IMR-90 (cell line): Measurements from ENCODE around the gene RAB6A. TPM values are rescaled to one million over a fixed set of nuclear protein-coding genes. Genes with fewer than 3 reads are reported as not detected.
"Not testable (repeated sequence)": the region's sequence is repeated elsewhere in the genome, so short reads cannot be mapped to it uniquely, and the experiment has no call there.

Experiments used
- ATAC-seq: fragments of 200-7000 bp; cut with Tn5 transposase; 2 replicates; pipeline ENCODE4 v1.9.1; 2020; ENCODE audit warnings: low read depth, mild to moderate bottlenecking, moderate library complexity
- BruUV-seq: library from RNA; stranded (reverse); fragments of 400-500 nt; replicated peaks from 2 replicates; lab custom pipeline; 2021; lab: Mats Ljungman, UMichigan
- CTCF ChIA-PET: fragments of 300-600 bp; formaldehyde crosslinking; extraction: SDS; loops from one replicate; lab custom pipeline; 2021; ENCODE audit warnings: antibody characterized with exemption; lab: Yijun Ruan, JAX
- POLR2A ChIA-PET: fragments of 300-600 bp; sonication (Branson Sonifier 250); formaldehyde crosslinking; loops from one replicate; lab custom pipeline; 2022; ENCODE audit warnings: antibody characterized with exemption; ENCODE audit not compliant: unreplicated experiment; lab: Charles Lee
- DNase-seq: peaks from one replicate; pipeline ENCODE4 v3.0.0; 2013
- H2AFZ ChIP-seq: replicated peaks from 2 replicates; pipeline ENCODE3; 2013; ENCODE audit warnings: low read length, mild to moderate bottlenecking; ENCODE audit not compliant: poor library complexity
- H2AK5ac ChIP-seq: 2 replicates; pipeline ENCODE4 v1.6.1; 2013; ENCODE audit warnings: low read depth, low read length, inconsistent platforms
- H2AK9ac ChIP-seq: replicated peaks from 2 replicates; pipeline ENCODE3; 2013; ENCODE audit warnings: mild to moderate bottlenecking, low read depth, low read length, moderate library complexity; ENCODE audit not compliant: poor library complexity
- H2BK120ac ChIP-seq: 2 replicates; pipeline ENCODE4 v1.6.1; 2013; ENCODE audit warnings: low read depth, low read length, inconsistent platforms
- H2BK15ac ChIP-seq: 3 replicates; pipeline ENCODE4 v1.6.1; 2013; ENCODE audit warnings: low read depth, low read length, inconsistent platforms
- H2BK20ac ChIP-seq: 2 replicates; pipeline ENCODE4 v1.6.1; 2013; ENCODE audit warnings: low read depth, mild to moderate bottlenecking, inconsistent platforms, low read length, moderate library complexity
- H2BK5ac ChIP-seq: 2 replicates; pipeline ENCODE4 v1.6.1; 2013; ENCODE audit warnings: mild to moderate bottlenecking, low read depth, low read length, inconsistent platforms; ENCODE audit not compliant: poor library complexity, severe bottlenecking
- H3K14ac ChIP-seq: replicated peaks from 2 replicates; pipeline ENCODE4 v1.6.1; 2013; ENCODE audit warnings: low read depth, low read length, inconsistent platforms
- H3K18ac ChIP-seq: 2 replicates; pipeline ENCODE4 v1.6.1; 2013; ENCODE audit warnings: low read depth, low read length, control low read depth
- H3K23ac ChIP-seq: 2 replicates; pipeline ENCODE4 v1.6.1; 2013; ENCODE audit warnings: low read depth, low read length, inconsistent platforms
- H3K27ac ChIP-seq: 2 replicates; pipeline ENCODE4 v1.5.1; 2013; ENCODE audit warnings: mild to moderate bottlenecking, control low read depth, low read length; ENCODE audit not compliant: insufficient read depth
- H3K27me3 ChIP-seq: 2 replicates; pipeline ENCODE4 v1.6.1; 2013; ENCODE audit warnings: low read length; ENCODE audit not compliant: control insufficient read depth, insufficient read depth
- H3K36me3 ChIP-seq: 2 replicates; pipeline ENCODE4 v1.6.1; 2013; ENCODE audit warnings: low read length, mixed read lengths; ENCODE audit not compliant: control insufficient read depth, insufficient read depth
- H3K4ac ChIP-seq: 2 replicates; pipeline ENCODE4 v1.6.1; 2013; ENCODE audit warnings: low read depth, low read length, inconsistent platforms
- H3K4me1 ChIP-seq: 2 replicates; pipeline ENCODE4 v1.6.1; 2013; ENCODE audit warnings: low read length, mixed read lengths; ENCODE audit not compliant: control insufficient read depth, insufficient read depth
- H3K4me2 ChIP-seq: 2 replicates; pipeline ENCODE4 v1.6.1; 2013; ENCODE audit warnings: low read depth, mild to moderate bottlenecking, control low read depth, low read length, moderate library complexity
- H3K4me3 ChIP-seq: 2 replicates; pipeline ENCODE4 v1.5.1; 2013; ENCODE audit warnings: low read depth, mild to moderate bottlenecking, control low read depth, low read length, moderate library complexity; ENCODE audit not compliant: insufficient read depth
- H3K56ac ChIP-seq: 2 replicates; pipeline ENCODE4 v1.6.1; 2013; ENCODE audit warnings: low read length, inconsistent platforms; ENCODE audit not compliant: insufficient read depth; ENCODE audit errors: extremely low read depth
- H3K79me1 ChIP-seq, 2 experiments: 2 replicates each; pipeline ENCODE4 v1.6.1; 2013; ENCODE audit warnings: low read length in 2 of 2, inconsistent platforms in 1 of 2, low read depth in 1 of 2
- H3K9ac ChIP-seq: 2 replicates; pipeline ENCODE4 v1.6.1; 2013; ENCODE audit warnings: low read depth, low read length, control low read depth
- H3K9me1 ChIP-seq: 2 replicates; pipeline ENCODE4 v1.6.1; 2013; ENCODE audit warnings: low read length, inconsistent platforms; ENCODE audit not compliant: insufficient read depth
- H3K9me3 ChIP-seq: 2 replicates; pipeline ENCODE4 v1.6.1; 2013; ENCODE audit warnings: low read length; ENCODE audit not compliant: control insufficient read depth, insufficient read depth
- H4K20me1 ChIP-seq: 2 replicates; pipeline ENCODE4 v1.6.1; 2013; ENCODE audit warnings: low read length, inconsistent platforms; ENCODE audit not compliant: insufficient read depth
- H4K5ac ChIP-seq: 2 replicates; pipeline ENCODE4 v1.6.1; 2013; ENCODE audit warnings: mild to moderate bottlenecking, low read depth, low read length, control low read depth
- H4K8ac ChIP-seq, 2 experiments: 2 replicates each; pipeline ENCODE4 v1.6.1; 2013; ENCODE audit warnings: low read depth in 2 of 2, low read length in 2 of 2, control low read depth in 1 of 2, inconsistent platforms in 1 of 2
- H4K91ac ChIP-seq: 2 replicates; pipeline ENCODE4 v1.6.1; 2013; ENCODE audit warnings: low read depth, low read length, inconsistent platforms; ENCODE audit not compliant: insufficient read depth
- whole genome bisulfite sequencing, 2 experiments: methylation state at CpG; one replicate each; pipeline versions ENCODE4 v1.1.5 to v1.1.7; 2013; ENCODE audit warnings: missing lambda C conversion rate in 2 of 2; ENCODE audit not compliant: insufficient read length in 1 of 2; ENCODE audit errors: extremely low coverage in 2 of 2; 5-methylcytosine and 5-hydroxymethylcytosine counted together
- dilution Hi-C: fragments of 300-500 bp; cut with HindIII; formaldehyde crosslinking; loops from one replicate; pipeline ENCODE4 v1.14.3; 2018; ENCODE audit warnings: low sequenced_read_pairs; ENCODE audit not compliant: unreplicated experiment
- in situ Hi-C: fragments of 300-500 bp; cut with MboI; formaldehyde crosslinking; loops from 3 replicates; pipeline ENCODE4 v1.14.3; 2019; ENCODE audit warnings: low sequenced_read_pairs, inconsistent platforms, mixed read lengths
- intact Hi-C: fragments of 100-400 bp; cut with micrococcal nuclease; formaldehyde crosslinking; loops from 2 replicates; pipeline ENCODE4 v1.10.0; 2022
- polyA plus RNA-seq, 3 experiments: library from polyadenylated mRNA; depleted of rRNA; stranded (reverse); fragments of >200 nt; gene quantifications; 2 replicates each; pipeline ENCODE4 v1.2.3, GENCODE V29; 2012; ENCODE audit warnings: low replicate concordance in 1 of 3
- total RNA-seq: library from RNA; depleted of rRNA; stranded (reverse); fragments of >200 nt; gene quantifications from 2 replicates; pipeline ENCODE4 v1.2.3, GENCODE V29; 2012

The RAB6A gene
- total and polyA plus RNA-seq, 2 of the 4 experiments (the other 2 are of a cell fraction), result 65.5 to 81.0 TPM

DNA sequence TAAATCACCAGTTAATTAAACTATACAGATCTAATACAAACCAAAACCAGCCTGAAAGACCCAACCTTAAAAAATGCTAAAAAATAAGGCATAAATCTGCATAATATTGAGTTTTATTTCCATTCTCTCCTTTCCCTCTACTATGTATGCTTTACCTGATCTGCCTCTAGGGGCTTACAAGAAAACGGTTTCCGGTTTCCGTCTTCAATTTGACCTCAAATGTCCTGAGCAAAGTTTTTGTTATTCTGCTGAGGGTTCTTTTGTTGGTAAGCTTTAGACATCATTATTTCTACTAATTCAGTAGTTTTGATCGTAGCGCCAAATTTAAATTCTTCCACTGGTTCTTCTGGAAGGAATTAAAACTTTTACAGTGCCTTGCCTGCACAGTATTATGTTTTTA, 84.3 kb downstream of the RAB6A start:
- H3K14ac ChIP-seq, H3K9ac ChIP-seq, H4K20me1 ChIP-seq, H3K4me3 ChIP-seq, H2BK20ac ChIP-seq, H3K9me3 ChIP-seq, H4K8ac ChIP-seq, BruUV-seq, H2AFZ ChIP-seq, H2BK120ac ChIP-seq, H4K91ac ChIP-seq, H3K4me1 ChIP-seq, H3K27me3 ChIP-seq, H3K18ac ChIP-seq, in situ Hi-C loops, H3K56ac ChIP-seq, H2BK15ac ChIP-seq, intact Hi-C loops, DNase-seq, H2AK9ac ChIP-seq, H3K27ac ChIP-seq, H3K9me1 ChIP-seq, H4K5ac ChIP-seq, H3K79me1 ChIP-seq, ATAC-seq, H3K23ac ChIP-seq, dilution Hi-C loops, H2AK5ac ChIP-seq, H2BK5ac ChIP-seq, H3K4me2 ChIP-seq, H3K4ac ChIP-seq: not testable (repeated sequence)
- peaks cover 14% of the 10 kb centered on the region for H3K36me3 ChIP-seq
- ChIA-PET POLR2A (interaction anchor here (0.6 kb wide), 2 partner anchors 204 to 362 kb away, joined by 4 read pairs; no protein-coding TSS in a partner anchor), CTCF (interaction anchor here (0.6 kb wide), 2 partner anchors 19 to 273 kb away, joined by 3 to 5 read pairs; no protein-coding TSS in a partner anchor)
- no CpG with 5 or more reads among the region's 5 CpGs for WGBS, 2 experiments
